Measurements from ENCODE around the gene SLC7A4. TPM values are rescaled to one million over a fixed set of nuclear protein-coding genes. Genes with fewer than 3 reads are reported as not detected.

SLC7A4 gene
- total RNA-seq, 1 donor from 2014 or later = 7.6 TPM

DNA sequence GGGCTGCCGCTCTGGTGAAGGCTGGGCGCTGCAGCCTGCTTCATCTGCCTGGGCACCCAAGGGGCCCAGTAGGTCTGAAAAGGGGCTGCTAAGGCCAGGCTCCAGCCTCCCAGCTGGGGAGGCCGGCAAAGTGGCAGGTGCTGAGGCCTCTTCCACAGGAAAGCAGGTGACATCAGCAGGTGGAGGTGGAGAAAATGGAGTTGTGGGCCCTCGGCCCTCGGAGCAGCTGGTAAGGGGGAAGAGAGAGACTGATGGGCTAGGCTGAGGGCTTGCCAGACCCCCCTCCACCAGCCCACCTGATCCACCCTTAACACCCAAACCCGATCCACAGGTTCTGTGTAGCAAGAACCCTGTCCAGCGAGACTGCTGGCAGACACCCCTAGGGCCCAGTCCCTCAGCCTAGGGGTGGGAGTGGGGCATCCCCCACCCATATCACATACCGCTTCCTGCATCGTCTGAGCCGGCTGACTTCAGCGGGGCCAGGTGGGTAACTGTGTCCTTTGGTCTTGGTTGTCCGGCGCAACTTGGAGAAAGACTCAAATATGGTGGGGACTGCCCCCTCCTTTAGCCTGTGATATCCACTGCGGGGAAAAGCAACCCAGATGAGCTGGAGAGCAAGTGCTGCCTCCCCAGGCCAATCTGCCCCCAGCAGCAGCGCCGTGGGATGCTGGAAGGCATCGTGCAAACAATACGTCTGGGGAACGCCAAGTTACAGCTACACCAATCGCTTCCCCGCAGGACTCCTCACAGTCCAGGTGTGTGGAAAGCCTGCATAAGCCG is 32.0 kb downstream of the SLC7A4 start:
- no peak for DNase-seq (ENCODE audit: low spot score)

DNA sequence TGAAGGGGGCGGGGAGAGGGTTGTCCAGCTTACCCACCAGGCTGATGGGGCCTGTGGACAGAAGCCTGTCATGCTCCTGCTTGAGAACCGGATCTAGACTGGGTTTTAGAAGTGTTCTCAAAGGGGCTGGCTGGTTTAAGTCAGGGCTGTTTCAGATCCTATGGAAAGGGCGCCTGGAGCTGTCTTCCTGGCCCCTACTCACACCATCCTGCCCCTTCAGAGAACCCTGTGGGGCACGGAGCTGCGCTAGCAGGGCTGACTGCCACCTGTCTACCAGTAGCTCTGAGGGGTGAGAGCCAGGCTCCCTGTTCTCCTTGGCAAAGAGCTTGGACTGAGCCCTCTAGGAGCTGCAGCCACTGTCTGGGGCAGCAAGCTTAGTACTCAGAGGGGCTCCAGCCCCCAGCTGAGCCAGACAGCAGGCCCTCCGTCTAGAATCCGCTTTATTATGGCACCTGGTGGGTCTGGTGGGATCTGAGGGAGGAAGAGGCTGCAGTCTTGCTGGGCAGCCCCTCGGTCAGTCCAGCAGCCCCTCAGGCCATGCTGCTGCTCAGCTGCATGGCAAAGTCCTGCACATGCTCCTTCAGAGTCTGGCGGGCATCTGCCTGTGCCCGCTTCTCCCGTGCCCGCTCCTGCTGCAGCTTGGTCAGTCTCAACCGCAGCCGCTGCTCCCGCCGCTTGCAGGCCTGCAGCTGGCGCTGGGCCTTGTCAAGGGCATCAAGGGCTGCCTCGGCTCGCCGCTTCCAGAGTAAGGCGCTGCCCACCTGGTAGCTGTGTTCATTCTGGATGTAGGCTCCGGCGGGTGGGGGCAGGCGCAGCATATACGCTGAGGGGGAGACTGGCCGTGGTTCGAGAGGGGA is 32.8 kb downstream of the SLC7A4 start:
- DNase-seq (ENCODE audit: low spot score) = no peak

DNA sequence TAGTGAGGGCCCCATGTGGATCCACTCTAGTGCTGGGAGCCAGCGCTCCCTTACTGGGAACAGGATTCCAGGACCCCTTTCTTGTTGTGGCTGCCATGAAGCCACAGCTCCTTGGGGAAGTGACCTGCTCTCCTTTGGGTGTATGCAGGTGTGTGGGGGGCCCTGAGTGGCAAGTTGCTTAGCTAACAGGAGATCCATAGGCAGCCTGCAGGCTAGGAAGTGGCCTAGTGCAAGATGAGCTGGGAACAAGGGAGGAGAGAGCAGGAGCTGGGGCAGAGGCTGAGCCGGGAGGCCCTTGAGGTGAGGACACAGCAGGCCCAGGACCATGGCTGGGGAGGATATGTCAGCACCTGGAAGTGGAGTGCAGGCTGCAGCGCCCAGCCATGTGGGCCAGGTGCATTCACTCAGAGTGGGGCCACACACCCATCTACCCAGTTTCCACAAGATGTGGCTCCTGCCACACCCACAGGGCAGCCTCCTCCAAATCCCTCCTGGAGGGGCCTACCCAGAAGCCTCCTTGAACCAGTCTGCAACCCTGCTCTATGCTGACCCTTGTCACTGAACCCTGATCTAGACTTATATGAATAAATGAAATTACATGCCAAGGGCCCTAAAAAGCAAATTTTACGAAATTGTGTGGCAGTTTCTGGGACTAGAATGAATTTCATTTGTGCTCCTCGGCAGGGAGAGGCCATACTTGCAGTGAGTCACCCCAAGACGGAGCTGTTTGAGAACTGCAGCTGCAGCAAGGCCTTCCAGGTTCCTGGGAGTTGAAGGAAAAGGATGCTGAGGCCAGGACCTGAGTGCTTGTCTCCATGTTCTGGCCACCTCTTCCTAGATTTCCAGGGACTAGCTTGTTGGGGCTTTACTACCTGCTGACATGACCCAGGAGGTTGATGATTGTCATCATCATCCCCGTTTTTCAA is 33.7 kb downstream of the SLC7A4 start:
- DNase-seq (ENCODE audit: low spot score) = no peak

DNA sequence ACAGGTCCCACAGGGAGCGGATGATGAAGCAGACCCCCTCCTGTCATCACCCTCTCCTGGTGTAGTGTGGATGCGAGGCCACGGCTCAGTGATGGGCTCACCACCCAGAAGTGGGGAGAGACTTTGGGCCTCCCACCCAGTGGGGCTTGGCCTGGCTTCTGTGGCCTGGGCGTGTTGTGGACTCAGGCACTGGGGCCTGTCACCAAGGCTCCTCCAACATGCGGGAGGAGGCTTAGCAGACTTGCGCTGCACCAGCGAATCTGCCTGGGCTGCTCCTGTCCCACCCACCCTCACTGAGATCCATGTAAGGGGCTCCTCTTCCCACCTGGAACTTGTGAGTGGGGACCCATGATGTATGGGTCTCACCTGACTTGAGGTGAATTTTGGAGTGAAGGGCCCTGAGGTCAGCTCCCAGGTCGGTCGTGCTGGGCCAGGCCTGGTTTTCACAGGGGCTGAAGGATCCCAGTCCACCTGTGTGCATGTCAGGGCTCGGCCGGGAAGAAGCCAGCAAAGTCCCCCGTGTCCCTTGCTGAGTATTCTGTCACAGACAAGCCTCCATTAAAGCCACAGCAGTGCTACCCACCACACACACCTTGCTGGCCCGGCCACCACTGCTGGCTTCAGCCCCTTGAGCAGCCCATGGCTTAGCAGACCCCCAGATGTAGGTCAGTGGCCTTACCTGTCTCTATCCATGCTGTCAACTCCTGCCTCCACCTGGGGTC is 34.7 kb downstream of the SLC7A4 start:
- DNase-seq (ENCODE audit: low spot score) = no peak

DNA sequence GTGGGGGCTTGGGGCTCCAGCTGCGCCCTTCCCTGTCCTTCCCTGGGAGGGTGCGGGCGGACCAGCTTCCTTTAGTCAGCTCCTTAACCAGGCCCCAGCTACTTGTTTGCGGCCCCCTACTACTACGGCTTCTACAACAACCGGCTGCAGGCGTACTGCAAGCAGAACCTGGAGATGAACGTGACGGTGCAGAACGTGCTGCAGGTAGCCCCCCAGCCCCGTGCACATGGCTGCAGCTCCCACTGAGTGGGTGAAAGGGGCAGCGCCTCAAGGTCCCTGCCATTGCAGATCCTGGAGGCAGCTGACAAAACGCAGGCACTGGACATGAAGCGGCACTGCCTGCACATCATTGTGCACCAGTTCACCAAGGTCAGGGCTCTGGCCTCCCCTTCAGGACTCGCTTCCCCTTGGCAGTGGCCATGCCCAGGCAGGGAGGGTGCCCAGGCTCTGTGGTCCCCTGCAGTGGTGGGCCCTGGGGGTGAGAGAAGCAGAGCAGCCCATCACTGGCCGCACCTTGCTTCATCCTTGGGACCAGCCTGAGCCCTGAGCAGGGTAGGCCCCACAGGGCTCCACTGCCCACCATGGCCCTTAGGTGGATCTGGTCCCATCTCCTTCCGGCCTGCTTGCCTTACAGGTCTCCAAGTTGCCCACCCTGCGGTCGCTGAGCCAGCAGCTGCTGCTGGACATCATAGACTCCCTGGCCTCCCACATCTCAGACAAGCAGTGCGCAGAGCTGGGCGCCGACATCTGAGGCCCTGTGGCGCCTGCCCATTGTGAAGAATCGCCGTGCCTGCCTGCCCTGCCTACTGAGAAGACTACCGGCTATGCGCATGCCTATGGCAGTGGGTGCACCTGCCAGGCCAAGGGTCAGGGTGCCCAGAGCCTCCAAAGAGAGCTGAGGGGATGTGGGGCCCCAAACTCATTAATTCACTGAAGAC is 35.5 kb downstream of the SLC7A4 start:
- no peak for DNase-seq (ENCODE audit: low spot score)

DNA sequence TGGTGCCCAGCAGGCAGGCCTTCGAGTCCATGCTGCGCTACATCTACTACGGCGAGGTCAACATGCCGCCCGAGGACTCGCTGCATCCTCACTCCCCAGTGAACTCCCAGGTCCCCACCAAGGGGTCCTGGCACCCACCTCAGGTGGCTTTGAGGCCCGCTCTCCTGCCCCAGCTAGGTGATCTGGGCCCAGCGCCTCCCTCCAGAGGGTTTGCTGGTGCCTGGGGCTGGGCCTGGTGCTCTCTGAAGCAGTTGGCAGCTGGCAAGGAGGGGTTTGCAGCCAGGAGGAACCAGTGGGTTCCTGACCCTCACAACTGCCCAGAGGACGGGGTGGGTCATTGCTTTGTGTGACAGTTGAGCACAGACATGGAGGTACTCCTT is 36.3 kb downstream of the SLC7A4 start:
- DNase-seq (ENCODE audit: low spot score) = no peak

DNA sequence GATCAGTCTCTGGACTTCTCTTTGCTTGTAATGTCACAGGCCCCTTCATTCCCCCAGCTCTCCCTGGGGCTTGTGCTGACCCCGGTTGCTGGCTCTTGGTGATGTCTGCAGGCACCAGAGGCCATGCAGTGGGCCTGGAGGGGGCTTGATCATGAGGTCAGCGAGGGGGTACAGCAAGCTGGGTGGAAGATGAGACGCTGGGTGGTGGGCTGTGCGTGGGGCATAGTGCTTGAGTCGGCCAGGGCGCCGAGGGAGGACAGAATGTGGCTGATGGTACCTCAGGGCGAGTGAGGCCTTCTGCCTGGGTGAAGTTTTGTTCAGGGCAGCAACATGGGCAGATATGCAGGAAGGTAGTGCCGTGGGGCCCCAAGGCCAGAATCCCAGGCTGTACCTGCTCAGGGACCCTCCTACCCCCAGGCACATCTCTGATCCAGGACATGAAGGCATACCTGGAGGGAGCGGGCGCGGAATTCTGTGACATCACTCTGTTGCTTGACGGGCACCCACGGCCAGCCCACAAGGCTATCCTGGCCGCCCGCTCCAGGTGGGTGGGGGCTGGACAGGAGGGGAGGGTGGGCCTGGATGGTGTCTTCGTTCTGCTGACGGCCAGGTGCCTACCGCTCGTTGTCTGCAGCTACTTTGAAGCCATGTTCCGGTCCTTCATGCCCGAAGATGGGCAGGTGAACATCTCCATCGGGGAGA is 36.9 kb downstream of the SLC7A4 start:
- DNase-seq (ENCODE audit: low spot score) = no peak

DNA sequence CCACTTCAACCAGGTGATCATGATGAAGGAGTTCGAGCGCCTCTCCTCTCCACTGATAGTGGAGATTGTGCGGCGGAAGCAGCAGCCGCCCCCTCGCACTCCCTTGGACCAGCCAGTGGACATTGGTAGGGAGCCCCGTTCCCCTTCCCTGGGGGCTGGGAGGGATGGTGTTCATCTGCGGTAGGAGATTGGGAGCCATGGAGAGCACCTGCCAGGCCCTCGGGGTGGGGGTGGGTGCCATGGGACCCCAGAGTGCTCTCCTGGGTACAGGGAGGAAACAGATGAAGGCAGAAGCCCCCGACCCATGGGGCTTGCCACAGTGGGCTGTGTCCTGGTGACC is 37.5 kb downstream of the SLC7A4 start:
- DNase-seq (ENCODE audit: low spot score) = no peak

DNA sequence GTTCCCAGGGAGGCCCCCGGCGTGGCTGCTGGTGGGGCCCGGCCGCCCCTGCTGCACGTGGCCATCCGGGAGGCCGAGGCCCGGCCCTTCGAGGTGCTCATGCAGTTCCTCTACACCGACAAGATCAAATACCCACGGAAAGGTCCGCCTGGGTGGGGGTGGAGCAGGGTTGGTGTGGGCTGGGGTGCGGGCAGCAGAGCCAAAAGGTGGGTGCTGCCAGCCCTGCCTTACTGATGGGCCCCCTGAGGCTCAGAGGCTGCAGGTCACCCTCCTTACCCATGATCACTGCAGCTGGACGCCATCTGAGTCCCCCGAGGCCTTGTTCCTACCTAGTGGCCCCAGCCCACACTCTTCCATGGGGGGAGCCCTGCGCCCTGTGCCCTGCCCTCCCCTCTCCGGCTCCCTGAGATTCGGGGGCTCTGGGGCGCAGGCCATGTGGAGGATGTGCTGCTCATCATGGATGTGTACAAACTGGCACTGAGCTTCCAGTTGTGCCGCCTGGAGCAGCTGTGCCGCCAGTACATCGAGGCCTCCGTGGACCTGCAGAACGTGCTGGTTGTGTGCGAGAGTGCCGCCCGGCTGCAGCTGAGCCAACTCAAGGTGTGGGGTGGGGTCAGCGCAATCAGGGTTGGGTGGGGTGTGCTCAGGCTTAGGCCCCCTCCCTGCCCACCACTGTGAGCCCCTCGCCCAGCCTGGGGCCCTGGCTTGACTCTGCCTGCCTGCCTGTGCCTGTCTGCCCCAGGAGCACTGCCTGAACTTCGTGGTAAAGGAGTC is 38.0 kb downstream of the SLC7A4 start:
- no peak for DNase-seq (ENCODE audit: low spot score)

DNA sequence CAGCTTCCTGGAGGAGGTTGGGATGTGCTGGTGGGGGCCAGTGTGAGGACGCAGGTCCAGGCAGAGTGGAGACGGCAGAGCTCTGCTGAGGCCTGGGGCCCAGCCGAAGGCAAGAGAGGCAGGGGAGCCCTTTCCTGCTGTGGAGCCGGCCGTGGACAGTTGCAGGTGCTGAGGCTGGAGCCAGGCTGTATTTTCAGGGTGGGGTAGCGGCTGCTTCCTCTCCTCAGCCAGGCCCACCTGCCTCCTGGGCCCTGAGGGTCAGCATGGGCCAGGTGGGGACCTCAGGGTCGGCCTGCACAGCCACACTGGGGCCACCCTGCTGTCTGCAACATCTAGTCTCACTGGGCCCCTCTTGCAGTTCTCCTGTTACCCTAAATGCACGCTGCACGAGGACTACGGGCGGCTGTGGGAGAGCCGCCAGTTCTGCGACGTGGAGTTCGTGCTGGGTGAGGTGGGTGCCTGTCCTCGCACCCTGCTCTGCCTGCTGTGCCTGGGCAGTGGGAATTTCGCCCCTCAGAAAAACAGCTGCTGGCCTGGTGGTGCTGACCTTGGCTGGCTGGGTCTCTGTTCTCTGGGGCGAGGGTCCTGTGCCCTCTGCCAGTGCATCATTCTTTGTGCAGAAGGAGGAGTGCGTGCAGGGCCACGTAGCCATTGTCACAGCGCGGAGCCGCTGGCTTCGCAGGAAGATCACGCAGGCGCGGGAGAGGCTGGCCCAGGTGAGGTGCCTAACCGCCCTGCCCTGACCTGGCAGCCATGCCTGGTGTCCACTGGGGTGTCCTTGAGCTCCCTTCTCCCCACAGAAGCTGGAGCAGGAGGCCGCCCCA is 38.8 kb downstream of the SLC7A4 start:
- DNase-seq (ENCODE audit: low spot score) = no peak

DNA sequence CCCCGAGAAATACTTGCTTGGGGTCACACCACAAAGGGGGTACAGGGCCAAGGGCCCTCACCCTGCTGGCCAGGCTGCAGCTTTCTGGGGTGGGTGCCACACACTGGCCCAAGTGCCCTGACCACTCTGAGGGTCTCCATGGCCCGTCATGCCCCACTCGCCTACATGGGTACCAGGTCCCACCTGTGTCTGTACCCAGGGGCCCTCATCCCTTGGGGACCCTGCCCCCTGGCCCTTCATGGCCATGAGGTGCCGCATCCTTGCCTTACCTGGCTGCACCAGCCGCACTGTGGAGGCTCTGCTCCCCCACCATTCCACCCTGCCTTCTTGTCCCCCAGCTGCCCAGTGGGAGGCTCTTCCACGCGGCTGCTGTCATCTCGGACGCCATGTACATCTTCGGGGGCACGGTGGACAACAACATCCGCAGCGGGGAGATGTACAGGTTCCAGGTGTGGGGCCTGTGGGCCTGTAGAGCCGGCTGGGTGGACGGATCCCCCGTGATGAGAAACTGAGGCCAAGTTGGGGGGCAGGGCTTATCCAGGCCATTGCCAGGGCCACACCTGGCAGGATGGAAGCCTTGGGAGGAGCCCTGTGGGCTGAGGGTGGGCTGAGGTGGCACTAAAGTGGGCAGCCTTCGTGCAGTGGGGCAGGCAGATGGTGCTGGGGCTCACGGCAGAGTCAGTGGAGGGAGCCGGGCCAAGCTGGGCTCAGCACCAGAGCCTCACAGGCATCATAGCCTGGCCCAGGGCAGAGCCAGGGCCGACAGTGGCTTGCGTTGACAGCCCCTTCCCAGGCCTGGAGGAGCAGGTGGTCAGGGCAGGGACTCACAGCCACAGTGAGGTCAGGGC is 39.7 kb downstream of the SLC7A4 start:
- DNase-seq (ENCODE audit: low spot score) = no peak

DNA sequence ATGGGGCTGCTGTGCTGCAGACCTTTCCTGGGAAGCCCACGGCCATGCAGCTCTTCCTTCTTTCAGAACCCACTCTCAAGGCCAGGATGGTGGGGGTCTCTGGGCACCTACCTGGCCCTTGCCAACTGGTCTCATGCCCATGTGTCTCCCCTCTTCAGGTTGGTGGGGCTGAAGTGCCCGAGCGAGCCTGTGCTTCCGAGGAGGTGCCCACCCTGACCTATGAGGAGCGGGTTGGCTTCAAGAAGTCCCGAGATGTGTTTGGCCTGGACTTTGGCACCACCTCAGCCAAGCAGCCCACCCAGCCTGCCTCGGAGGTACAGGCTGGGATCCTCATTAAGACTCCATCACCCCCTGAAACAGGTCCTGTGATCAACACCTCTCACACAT is 40.3 kb downstream of the SLC7A4 start:
- no peak for DNase-seq (ENCODE audit: low spot score)

DNA sequence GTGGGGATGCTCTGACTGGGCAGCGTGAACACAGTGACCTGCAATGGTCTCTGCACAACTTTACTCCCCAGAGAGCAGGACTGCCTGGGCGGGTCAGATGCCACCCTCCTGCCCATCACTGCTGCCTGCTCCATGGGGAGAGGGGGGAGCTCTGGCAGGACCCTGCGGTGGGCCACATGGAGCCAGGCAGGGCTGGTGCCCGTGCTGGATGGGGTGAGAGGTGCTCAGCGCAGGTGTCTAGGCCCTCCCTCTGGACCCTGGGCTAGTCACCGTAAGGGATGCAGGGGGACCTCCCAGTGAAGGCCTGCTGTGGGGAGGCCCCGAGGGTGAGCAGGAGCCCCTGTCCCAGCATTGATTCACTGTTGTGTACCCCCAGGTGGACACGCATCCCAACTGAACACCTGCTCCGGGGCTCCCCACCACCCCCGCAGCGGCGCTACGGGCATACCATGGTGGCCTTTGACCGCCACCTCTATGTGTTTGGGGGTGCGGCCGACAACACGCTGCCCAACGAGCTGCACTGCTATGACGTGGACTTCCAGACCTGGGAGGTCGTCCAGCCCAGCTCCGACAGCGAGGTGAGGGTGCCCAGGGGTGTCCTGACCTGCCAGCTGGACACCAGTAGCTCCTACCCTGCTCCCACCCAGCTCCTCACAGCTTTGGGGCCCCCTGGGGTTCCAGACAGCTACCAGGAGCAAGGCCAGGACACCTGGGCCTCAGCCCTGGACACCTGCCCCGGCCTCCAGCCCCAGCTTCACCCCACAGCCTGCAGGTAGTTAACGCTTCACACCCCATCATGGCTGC is 40.9 kb downstream of the SLC7A4 start:
- no peak for DNase-seq (ENCODE audit: low spot score)

DNA sequence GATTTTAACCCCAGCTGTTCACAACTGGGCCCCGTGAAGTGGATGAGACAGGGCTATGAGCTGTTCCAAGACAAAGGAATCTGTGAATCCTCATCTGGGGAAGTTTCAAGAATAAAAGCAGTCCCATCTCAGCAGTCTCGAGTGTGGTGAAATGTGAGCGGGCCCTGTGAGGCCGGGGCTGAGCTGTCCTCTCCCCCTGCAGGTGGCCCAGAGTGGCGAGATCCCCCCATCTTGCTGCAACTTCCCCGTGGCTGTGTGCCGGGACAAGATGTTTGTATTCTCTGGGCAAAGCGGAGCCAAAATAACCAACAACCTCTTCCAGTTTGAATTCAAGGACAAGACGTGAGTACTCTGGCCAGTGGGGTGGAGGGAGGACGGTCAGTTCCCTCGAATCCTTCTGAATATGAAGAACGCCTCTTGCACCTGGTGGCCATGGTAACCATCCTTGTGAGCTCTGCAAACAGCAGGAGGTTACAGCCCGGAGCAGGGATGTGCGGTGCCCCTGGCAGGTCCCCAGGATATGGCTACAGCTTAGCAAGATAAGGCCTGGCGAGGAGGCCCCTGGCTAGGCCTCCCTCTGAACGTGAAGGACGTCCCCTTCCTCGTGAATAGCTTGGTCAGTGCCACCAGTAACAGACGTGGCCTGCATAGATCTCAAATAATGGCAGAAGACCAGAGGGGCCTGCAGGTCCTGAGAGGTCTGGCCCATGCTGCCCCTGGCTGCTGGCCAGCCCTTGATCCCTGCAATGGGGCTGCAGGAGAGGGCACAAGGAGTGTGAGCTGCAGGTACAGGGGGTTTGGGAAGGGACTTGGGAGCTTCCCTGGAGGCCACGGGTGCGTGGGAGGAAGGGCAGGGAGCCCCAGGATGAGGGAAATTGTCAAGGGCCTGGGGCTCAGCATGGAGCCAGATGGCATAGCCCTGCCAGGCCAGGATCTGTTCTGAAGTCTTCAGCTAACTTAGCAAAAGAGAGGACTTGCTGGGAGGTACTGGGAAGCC is 41.9 kb downstream of the SLC7A4 start:
- DNase-seq (ENCODE audit: low spot score) = no peak
